GM12878 (cell line): Measurements from ENCODE around the gene MLXIP. TPM values are rescaled to one million over a fixed set of nuclear protein-coding genes. Genes with fewer than 3 reads are reported as not detected.

Experiments used
- ATAC-seq: fragments of 200-7000 bp; cut with Tn5 transposase; 3 replicates; pipeline ENCODE4 v1.9.1; 2020; ENCODE audit warnings: mild to moderate bottlenecking, moderate library complexity
- BruUV-seq: library from RNA; stranded (reverse); fragments of 400-500 nt; replicated peaks from 2 replicates; lab custom pipeline; 2021; lab: Mats Ljungman, UMichigan
- CTCF ChIA-PET: fragments of 300-600 bp; sonication (Branson Sonifier 250); formaldehyde crosslinking; extraction: SDS; loops from one replicate; lab custom pipeline; 2021; ENCODE audit warnings: inconsistent platforms; lab: Yijun Ruan, JAX
- POLR2A ChIA-PET: fragments of 350-600 bp; formaldehyde crosslinking; extraction: SDS; loops from one replicate; lab custom pipeline; 2021; ENCODE audit warnings: inconsistent platforms; lab: Charles Lee
- RAD21 ChIA-PET: fragments of 300-600 bp; sonication (Branson Sonifier 250); formaldehyde crosslinking; loops from one replicate; lab custom pipeline; 2023; ENCODE audit warnings: antibody characterized with exemption; ENCODE audit not compliant: unreplicated experiment; lab: Charles Lee
- SMC1A ChIA-PET: fragments of 300-600 bp; sonication (Branson Sonifier 250); formaldehyde crosslinking; loops from one replicate; lab custom pipeline; 2023; ENCODE audit not compliant: unreplicated experiment, uncharacterized antibody; lab: Charles Lee
- DNase-seq: peaks from one replicate; pipeline ENCODE4 v3.0.0-alpha.2; 2011; ENCODE audit warnings: low read depth, low spot score
- FAIRE-seq: peaks from 3 replicates; lab custom pipeline; 2011; peaks lifted over from hg19 to GRCh38; lab: Jason Lieb, UNC
- H2AFZ ChIP-seq: 2 replicates; pipeline ENCODE4 v1.6.0; 2011; ENCODE audit warnings: low read depth, low read length, control low read depth; ENCODE audit not compliant: control insufficient read depth
- H3K27ac ChIP-seq: 2 replicates; pipeline ENCODE4 v1.5.1; 2011; ENCODE audit warnings: control low read depth; ENCODE audit not compliant: control insufficient read depth, insufficient read depth
- H3K27me3 ChIP-seq, 2 experiments: replicated peaks in 1 of 2; 2 replicates each; pipeline versions ENCODE4 v1.6.0 to v1.6.1; 2011; ENCODE audit warnings: low read length in 1 of 2; ENCODE audit not compliant: control insufficient read depth in 2 of 2, insufficient read depth in 2 of 2
- H3K36me3 ChIP-seq, 2 experiments: 2 replicates each; pipeline ENCODE4 v1.5.1; 2011; ENCODE audit warnings: low read length in 1 of 2; ENCODE audit not compliant: control insufficient read depth in 2 of 2, insufficient read depth in 2 of 2
- H3K4me1 ChIP-seq: 2 replicates; pipeline ENCODE4 v1.6.1; 2011; ENCODE audit warnings: mild to moderate bottlenecking, low read length, moderate library complexity, mixed read lengths; ENCODE audit not compliant: control insufficient read depth, insufficient read depth
- H3K4me2 ChIP-seq: 2 replicates; pipeline ENCODE4 v1.6.0; 2011; ENCODE audit warnings: control low read depth; ENCODE audit not compliant: control insufficient read depth, insufficient read depth
- H3K4me3 ChIP-seq: fragments of 200-600 bp; sonication (generic); 2 replicates; pipeline ENCODE4 v1.5.1; 2016
- H3K79me2 ChIP-seq: 2 replicates; pipeline ENCODE4 v1.6.0; 2011; ENCODE audit warnings: low read length; ENCODE audit not compliant: control insufficient read depth, insufficient read depth
- H3K9ac ChIP-seq: 2 replicates; pipeline ENCODE4 v1.8.0; 2011; ENCODE audit warnings: low read length, control low read depth, mixed read lengths; ENCODE audit not compliant: control insufficient read depth, insufficient read depth
- H3K9me3 ChIP-seq: replicated peaks from 3 replicates; pipeline ENCODE4 v1.5.1; 2011; ENCODE audit warnings: mild to moderate bottlenecking, low read length; ENCODE audit not compliant: control insufficient read depth, insufficient read depth
- H4K20me1 ChIP-seq: 2 replicates; pipeline ENCODE4 v1.6.0; 2011; ENCODE audit not compliant: control insufficient read depth, insufficient read depth
- EP300 ChIP-seq, 2 experiments: fragments of 150-350 bp in 1 of 2; IDR thresholded peaks; 2 replicates each; pipeline ENCODE4 v1.6.1; 2011 to 2012; ENCODE audit warnings: low read depth in 2 of 2, low read length in 2 of 2, borderline replicate concordance in 1 of 2, improper control_type of control experiment in 1 of 2, inconsistent platforms in 1 of 2; ENCODE audit not compliant: control insufficient read depth in 1 of 2
- HCFC1 ChIP-seq: fragments of 150-350 bp; IDR thresholded peaks from 2 replicates; pipeline ENCODE4 v1.6.1; 2014; ENCODE audit warnings: low read length
- HDGF ChIP-seq: fragments of 450-650 bp; IDR thresholded peaks from 2 replicates; pipeline ENCODE4 v1.6.1; 2016; ENCODE audit warnings: antibody characterized with exemption
- IKZF1 ChIP-seq: fragments of 450-650 bp; conservative IDR thresholded peaks from 2 replicates; pipeline ENCODE4 v1.6.1; 2017; ENCODE audit warnings: antibody characterized with exemption, mild to moderate bottlenecking
- IRF4 ChIP-seq: IDR thresholded peaks from 2 replicates; pipeline ENCODE4 v1.6.1; 2011; ENCODE audit warnings: low read depth, low read length
- JUND ChIP-seq: IDR thresholded peaks from 2 replicates; pipeline ENCODE4 v1.6.1; 2012; ENCODE audit warnings: low read depth, mild to moderate bottlenecking, low read length, improper control_type of control experiment, moderate library complexity
- ZBTB40 ChIP-seq: fragments of 450-650 bp; IDR thresholded peaks from 2 replicates; pipeline ENCODE4 v1.6.1; 2016; ENCODE audit warnings: mild to moderate bottlenecking, moderate library complexity, borderline replicate concordance
- ZZZ3 ChIP-seq: IDR thresholded peaks from 2 replicates; pipeline ENCODE4 v1.6.1; 2011; ENCODE audit warnings: low read depth; ENCODE audit not compliant: control insufficient read depth, insufficient read length
- WGBS: methylation state at CpG from one replicate; pipeline ENCODE4 v1.1.6; 2016; ENCODE audit warnings: low lambda C conversion rate; ENCODE audit not compliant: insufficient replicate concordance, insufficient coverage; ENCODE audit errors: missing lambda C conversion rate; 5-methylcytosine and 5-hydroxymethylcytosine counted together
- in situ Hi-C: fragments of 300-500 bp; cut with MboI; formaldehyde crosslinking; loops from 9 replicates; pipeline ENCODE4 v1.14.3; 2018; ENCODE audit warnings: mixed read lengths
- intact Hi-C: fragments of 100-400 bp; cut with micrococcal nuclease; formaldehyde crosslinking; loops from one replicate; pipeline ENCODE4 v1.14.2; 2022; ENCODE audit not compliant: unreplicated experiment
- polyA plus RNA-seq, 11 experiments: library from polyadenylated mRNA; depleted of rRNA in 4 of 11; unstranded in 6 of 11; stranded (reverse) in 5 of 11; fragments of >200 nt; fragmentation: Nextera tagmentation in 4 of 11; fragmentation: Illumina TruSeq in 1 of 11; extraction: Ambion mirVana in 4 of 11; extraction: Trizol in 1 of 11; gene quantifications; 1 replicate in 1 of 11; 2 replicates in 10 of 11; pipeline versions ENCODE4 v1.2.1 to v1.2.3, GENCODE V29; 2011 to 2016; ENCODE audit warnings: inconsistent platforms in 2 of 11, missing spikeins in 2 of 11, low read depth in 1 of 11
- total RNA-seq, 4 experiments: library from RNA; depleted of rRNA in 3 of 4; stranded (reverse); fragments of >200 nt in 3 of 4; fragmentation: Illumina TruSeq in 1 of 4; extraction: Trizol in 1 of 4; gene quantifications; 2 replicates each; pipeline versions ENCODE4 v1.2.1 to v1.2.3, GENCODE V29; 2013 to 2021

The MLXIP gene
- total and polyA plus RNA-seq, 10 of the 15 experiments (the other 5 are each of a cell fraction or from before 2014, with no cell fraction given): 1.1 to 23.7 (median 7.0) TPM

- TF ChIP-seq ZBTB40: no peak
- TF ChIP-seq HDGF: no peak
- no peak for TF ChIP-seq JUND
- TF ChIP-seq IKZF1: no peak
- no peak for TF ChIP-seq IRF4
These were observed 6.4 kb downstream of the MLXIP start (continued) for GRCh38 chr12:122084857-122085405.

- ChIA-PET POLR2A (interaction anchor here (0.7 kb wide), 1 partner anchor 268 kb away, joined by 3 read pairs; no protein-coding TSS in a partner anchor), SMC1A (no interaction called here), CTCF (interaction anchor here (0.5 to 2.0 kb wide), 2 partner anchors 31 to 40 kb away, joined by 3 to 7 read pairs; no protein-coding TSS in a partner anchor), RAD21 (no interaction called here)
- in situ Hi-C loops (no loop called here), intact Hi-C loops (no loop called here)
- ATAC-seq: no peak
- Histone ChIP-seq H3K79me2 (no peaks in the 10 kb centered on the region), H3K27ac (no peak overlapping the region), H3K4me1 (peaks cover 24% of the 10 kb centered on the region), H2AFZ (no peak overlapping the region), H3K4me3 (no peak overlapping the region), H3K36me3 (peaks cover 0 to 1% of the 10 kb centered on the region in 2 experiments; a peak in 2 of 4 replicates), H3K9me3 (no peaks in the 10 kb centered on the region), H3K4me2 (no peak overlapping the region), H4K20me1 (0 out of 2 replicates have a peak, but pooled peaks cover 3% of the 10 kb centered on the region), H3K9ac (no peak overlapping the region), H3K27me3 (no peaks in the 10 kb centered on the region)
- no peak for TF ChIP-seq HCFC1
- TF ChIP-seq EP300 (IDR thresholded peaks at IDR 0.05; ENCODE audit: borderline replicate concordance in 1 of 2, control insufficient read depth in 1 of 2, low read depth in 2 of 2, low read length in 2 of 2): no peak
- TF ChIP-seq ZZZ3: no peak
- FAIRE-seq: no peak
- DNase-seq: no peak
- 91% methylated on average over 5 of the region's 5 CpGs for WGBS
- no TSS peak for BruUV-seq
These were observed 7.0 kb downstream of the MLXIP start for GRCh38 chr12:122085591-122085990.
